HG03460 (cell line): Measurements from ENCODE around the gene EFCAB3.
"Not testable (repeated sequence)": the region's sequence is repeated elsewhere in the genome, so short reads cannot be mapped to it uniquely, and the experiment has no call there.

Experiments
- ATAC-seq: cut with Tn5 transposase; IDR thresholded peaks from one replicate; pipeline ENCODE4 v1.9.1; 2021; ENCODE audit not compliant: unreplicated experiment

EFCAB3 gene

GRCh38 chr17:62380253-62380652, at the start of gene EFCAB3:
EFCAB3 (plus strand) TSS chr17:62380553; CDS start chr17:62382980, 2,427 bp downstream.
- no peak for ATAC-seq

DNA sequence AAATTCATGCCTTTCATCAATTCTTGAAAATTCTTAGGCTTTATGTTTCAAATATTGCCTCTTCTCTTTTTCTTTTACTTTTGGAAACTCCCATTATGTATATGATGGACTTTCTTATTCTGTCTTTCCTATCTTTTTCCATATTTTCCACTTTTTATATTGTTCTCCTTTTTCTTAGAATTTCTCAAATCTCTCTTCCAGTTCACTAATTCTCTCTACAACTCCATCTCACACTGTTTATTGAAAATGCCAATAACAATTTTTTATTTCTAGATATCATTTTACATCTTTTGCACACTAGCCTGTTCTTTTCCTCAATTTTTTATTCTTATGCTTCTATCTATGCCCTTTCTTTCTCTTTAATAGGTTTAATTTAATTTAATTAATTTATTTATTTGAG, 43.8 kb upstream of the EFCAB3 start:
- ATAC-seq, result no peak

DNA sequence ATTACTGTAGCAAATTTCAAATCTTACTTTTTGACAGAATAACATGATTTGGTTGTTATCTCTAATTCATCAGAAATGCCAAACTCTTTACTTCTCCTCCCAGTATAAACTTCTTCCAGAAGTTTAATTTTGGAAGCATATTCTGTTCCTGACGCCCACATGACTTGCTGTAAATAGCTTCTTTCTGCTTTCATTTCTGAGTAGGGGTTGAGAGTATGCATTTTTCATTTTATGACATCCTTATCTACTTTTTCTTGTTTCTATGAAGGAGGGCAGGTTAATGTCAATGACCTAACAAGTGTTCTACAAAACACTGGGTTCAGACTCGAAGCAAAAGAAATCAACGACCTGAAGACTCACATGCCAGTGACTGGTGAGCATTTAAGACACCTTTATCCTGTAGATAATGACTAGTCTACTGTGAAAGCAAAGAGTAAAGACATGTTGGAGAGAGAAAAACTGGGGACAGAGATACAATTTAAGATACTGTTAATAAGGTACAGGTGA, 36.5 kb upstream of the EFCAB3 start:
- ATAC-seq, result no peak

DNA sequence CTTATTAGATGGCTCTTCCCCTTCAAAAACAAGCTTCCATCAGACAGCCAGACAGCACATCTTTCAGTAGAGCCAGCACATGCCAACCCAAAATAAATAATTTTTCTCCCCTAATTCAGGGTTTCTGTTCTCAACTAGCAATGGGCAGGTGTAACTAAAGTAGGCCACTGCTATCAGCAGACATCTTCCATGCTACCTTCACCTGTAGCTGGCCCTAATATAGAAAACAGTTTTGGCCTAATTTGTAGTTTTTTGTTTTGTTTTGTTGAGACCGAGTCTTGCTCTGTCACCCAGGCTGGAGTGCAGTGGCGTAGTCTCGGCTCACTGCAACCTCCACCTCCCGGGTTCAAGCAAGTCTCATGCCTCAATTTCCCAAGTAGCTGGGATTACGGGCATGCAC, 29.2 kb upstream of the EFCAB3 start:
- ATAC-seq, result no peak

GRCh38 chr17:62366191-62366590, 14.2 kb upstream of the EFCAB3 start:
- no peak for ATAC-seq

- ATAC-seq, result no peak
Measured at GRCh38 chr17:62381561-62381960, 1.2 kb downstream of the EFCAB3 start.

DNA sequence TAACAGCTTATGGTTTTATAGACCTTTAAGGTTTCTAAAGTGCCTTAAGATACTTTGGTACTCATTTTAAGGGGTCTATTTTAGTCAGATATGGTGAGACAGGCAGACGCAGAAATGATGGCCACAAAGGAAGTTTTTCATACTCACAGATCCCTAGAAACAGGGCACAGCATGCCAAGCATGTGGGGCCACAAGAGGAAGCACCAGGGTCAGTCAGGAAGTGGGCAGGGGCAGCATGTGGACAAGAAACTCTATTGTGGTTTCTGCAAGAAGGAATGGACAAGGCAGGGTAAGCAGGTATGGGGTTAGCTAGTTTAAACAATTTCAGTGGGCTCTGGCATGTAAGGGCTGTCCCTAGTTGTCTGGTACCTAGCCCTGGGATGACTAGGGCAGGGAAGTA, 8.5 kb downstream of the EFCAB3 start:
- ATAC-seq, result no peak

DNA sequence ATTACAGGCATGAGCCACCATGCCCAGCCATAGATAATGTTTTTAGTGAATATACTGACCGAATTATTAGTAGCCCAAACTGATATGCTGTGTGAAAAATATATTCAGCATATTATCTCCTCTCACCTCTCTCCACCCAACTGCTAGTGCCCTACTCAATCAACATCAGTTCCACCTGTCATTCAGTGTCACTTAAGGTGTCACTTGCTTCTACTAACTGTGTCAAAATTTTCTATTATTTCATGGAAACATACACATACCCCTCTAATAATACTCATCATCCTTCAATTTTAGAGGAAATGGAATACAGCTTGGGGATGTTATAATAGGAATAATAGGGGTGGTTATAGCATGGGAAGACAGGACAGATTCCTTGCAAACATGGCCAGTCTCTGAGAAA, 12.6 kb downstream of the EFCAB3 start:
- ATAC-seq, result no peak

DNA sequence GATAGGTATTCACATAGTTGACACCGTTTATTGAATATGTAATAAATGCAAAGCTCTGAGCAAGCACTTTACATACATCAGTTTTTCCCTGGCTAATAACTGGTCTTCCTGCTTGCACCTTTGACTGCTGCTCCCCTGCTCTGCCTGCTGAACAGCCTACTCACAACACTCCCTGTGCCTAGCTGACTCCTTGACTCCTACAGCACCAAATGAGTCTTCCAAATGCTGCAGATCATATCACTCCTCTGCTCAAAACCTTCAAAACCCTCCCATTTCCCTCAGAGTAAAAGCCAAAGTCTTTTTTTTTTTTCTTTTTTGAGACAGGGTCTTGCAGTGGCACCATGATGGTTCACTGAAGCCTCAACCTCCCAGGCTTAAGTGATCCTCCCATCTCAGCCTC, 18.5 kb downstream of the EFCAB3 start:
- no peak for ATAC-seq

DNA sequence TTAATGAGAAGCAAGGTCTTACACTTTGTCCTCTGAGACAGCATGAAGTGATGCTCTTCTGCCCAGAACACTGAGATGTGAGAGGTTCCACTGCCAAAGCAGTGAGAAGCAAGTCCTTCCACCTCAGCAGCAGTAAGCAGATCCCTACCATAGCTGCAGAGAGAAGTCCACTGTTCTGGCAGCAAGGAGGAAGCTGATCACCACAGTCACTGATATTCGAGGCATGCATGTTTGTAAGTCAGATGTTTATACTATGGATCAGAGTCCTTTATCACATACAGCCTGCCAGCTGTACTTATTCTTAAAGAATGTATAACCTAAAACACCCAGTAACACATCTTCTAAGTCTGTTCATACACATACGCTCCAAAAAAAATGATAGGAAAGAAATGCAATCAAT, 25.1 kb downstream of the EFCAB3 start:
- no peak for ATAC-seq

- ATAC-seq, result not testable (repeated sequence)
Measured at GRCh38 chr17:62413090-62413489, 32.7 kb downstream of the EFCAB3 start.

- ATAC-seq, result peak; percentile 91
Measured at GRCh38 chr17:62423647-62424461, 43.5 kb downstream of the EFCAB3 start, which contains the start of gene METTL2A. METTL2A (plus strand) TSS chr17:62423897; CDS start chr17:62423903, 6 bp downstream.

DNA sequence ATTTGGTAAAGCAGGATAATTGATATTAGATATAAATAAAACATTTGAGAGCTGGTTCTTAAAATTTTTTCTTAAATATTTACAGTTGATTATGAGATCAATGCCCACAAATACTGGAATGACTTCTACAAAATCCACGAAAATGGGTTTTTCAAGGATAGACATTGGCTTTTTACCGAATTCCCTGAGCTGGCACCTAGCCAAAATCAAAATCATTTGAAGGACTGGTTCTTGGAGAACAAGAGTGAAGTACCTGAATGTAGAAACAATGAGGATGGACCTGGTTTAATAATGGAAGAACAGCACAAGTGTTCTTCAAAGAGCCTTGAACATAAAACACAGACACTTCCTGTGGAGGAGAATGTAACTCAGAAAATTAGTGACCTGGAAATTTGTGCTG, 45.9 kb downstream of the EFCAB3 start:
- not testable (repeated sequence) for ATAC-seq

GRCh38 chr17:62435251-62435650, 54.9 kb downstream of the EFCAB3 start:
- ATAC-seq, result not testable (repeated sequence)

GRCh38 chr17:62441181-62441580, 60.8 kb downstream of the EFCAB3 start:
- not testable (repeated sequence) for ATAC-seq

DNA sequence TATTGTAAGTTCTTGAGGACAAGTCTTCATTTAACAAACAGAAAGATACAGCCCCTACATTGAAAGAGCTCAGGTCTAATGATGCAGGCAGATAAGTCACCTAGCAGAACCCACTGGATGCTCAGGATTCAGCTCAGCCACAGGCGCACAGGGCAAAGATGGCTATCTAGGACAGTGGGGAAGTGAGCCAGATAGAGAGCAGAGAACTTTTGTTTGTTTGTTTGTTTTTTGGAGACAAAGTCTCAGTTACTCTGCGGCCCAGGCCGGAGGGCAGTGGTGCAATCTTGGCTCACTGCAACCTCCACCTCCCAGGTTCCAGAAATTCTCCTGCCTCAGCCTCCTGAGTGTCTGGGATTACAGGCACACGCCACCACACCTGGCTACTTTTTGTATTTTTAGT, 63.7 kb downstream of the EFCAB3 start:
- ATAC-seq, result no peak

DNA sequence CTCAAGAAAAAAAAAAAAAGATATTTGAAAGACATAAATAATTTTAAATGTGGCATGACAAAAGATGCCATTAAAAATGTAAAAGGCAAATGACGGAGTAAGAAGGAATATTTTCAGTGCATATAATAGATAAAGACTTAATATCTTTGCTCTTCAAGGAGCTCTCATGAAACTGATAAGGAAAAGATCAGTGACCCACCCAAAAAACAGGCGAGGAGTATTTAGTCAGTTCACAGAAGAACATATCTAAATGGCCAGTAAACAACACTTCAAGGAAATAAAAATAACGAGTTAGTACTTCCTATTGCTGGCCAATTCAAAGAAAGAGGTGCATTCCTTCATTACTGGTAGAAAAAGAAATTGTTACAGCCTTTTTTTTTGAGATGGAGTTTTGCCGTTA, 65.4 kb downstream of the EFCAB3 start:
- not testable (repeated sequence) for ATAC-seq

DNA sequence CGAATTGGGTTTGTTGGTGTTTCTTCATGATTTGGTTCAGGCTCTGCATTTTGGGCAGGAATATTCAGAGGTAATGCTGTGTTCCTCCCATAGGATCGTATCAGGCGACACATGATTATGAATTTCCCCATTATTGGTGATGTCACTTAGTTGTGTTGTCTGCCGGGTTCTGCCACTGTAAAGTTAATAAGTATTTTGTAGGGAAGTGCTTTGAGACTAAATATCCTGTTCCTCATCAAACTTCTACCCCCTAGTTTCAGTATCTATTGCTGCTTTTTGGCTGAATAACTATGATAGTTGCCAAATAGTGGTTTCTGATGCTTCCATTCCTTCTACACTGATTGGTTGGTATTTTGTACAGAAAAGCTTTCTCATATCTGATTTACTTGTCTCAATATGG, 71.8 kb downstream of the EFCAB3 start:
- not testable (repeated sequence) for ATAC-seq

GRCh38 chr17:62453041-62453440, 72.7 kb downstream of the EFCAB3 start:
- not testable (repeated sequence) for ATAC-seq

GRCh38 chr17:62453656-62454055, 73.3 kb downstream of the EFCAB3 start:
- ATAC-seq, result not testable (repeated sequence)

GRCh38 chr17:62454111-62454510, 73.8 kb downstream of the EFCAB3 start:
- peak; percentile 64 for ATAC-seq

- no peak for ATAC-seq
Measured at GRCh38 chr17:62456016-62456415, 75.7 kb downstream of the EFCAB3 start.

GRCh38 chr17:62458483-62458882, 78.1 kb downstream of the EFCAB3 start:
- ATAC-seq, result not testable (repeated sequence)
